B cell (primary cell): ENCODE results near the gene TMEM255B. TPM values are rescaled to one million over a fixed set of nuclear protein-coding genes. Genes with fewer than 3 reads are reported as not detected.

Experiments
- ATAC-seq: fragments of 200-7000 bp; cut with Tn5 transposase; one replicate; pipeline ENCODE4 v1.10.0; 2021; ENCODE audit warnings: low read depth, mild to moderate bottlenecking, moderate number of reproducible peaks, moderate library complexity
- CTCF ChIA-PET: fragments of 350-600 bp; sonication (Branson Sonifier 250); formaldehyde crosslinking; loops from one replicate; lab custom pipeline; 2021; ENCODE audit warnings: antibody characterized with exemption, inconsistent platforms; lab: Charles Lee
- POLR2A ChIA-PET: fragments of 350-600 bp; sonication (Branson Sonifier 250); formaldehyde crosslinking; loops from one replicate; lab custom pipeline; 2021; ENCODE audit warnings: antibody characterized with exemption; lab: Charles Lee
- DNase-seq: peaks from one replicate; pipeline ENCODE4 v3.0.0; 2013
- H2AFZ ChIP-seq: 2 replicates; pipeline ENCODE4 v1.6.1; 2012; ENCODE audit warnings: mild to moderate bottlenecking, low read depth, low read length; ENCODE audit not compliant: insufficient read depth, poor library complexity, severe bottlenecking
- H3K27ac ChIP-seq, 2 donors: 1 replicate in 1 of 2; 2 replicates in 1 of 2; pipeline ENCODE4 v1.5.1; 2012 to 2013; ENCODE audit warnings: low read length in 2 of 2, mild to moderate bottlenecking in 2 of 2, moderate library complexity in 1 of 2
- H3K27me3 ChIP-seq, 4 experiments: fragments of 200-600 bp in 1 of 4; sonication (generic) in 1 of 4; replicated peaks in 1 of 4; 1 replicate in 2 of 4; 2 replicates in 2 of 4; pipeline versions ENCODE4 v1.6.1 to v1.7.0; 2013 to 2016; ENCODE audit warnings: low read length in 3 of 4, mild to moderate bottlenecking in 2 of 4, mixed read lengths in 1 of 4, moderate library complexity in 1 of 4; ENCODE audit not compliant: insufficient read depth in 4 of 4, control insufficient read depth in 3 of 4; ENCODE audit errors: control extremely low read depth in 1 of 4
- H3K36me3 ChIP-seq, 2 experiments: replicated peaks in 1 of 2; 1 replicate in 1 of 2; 2 replicates in 1 of 2; pipeline versions ENCODE4 v1.6.1 to v1.7.1; 2013; ENCODE audit warnings: low read length in 1 of 2; ENCODE audit not compliant: insufficient read depth in 2 of 2, control insufficient read depth in 1 of 2; ENCODE audit errors: control extremely low read depth in 1 of 2, extremely low read depth in 1 of 2
- H3K4me1 ChIP-seq, 2 donors: fragments of 200-600 bp in 1 of 2; sonication (generic) in 1 of 2; 1 replicate in 1 of 2; 2 replicates in 1 of 2; pipeline versions ENCODE4 v1.5.1 to v1.6.1; 2013 to 2017; ENCODE audit warnings: low read length in 2 of 2; ENCODE audit not compliant: control insufficient read depth in 2 of 2, insufficient read depth in 2 of 2
- H3K4me2 ChIP-seq: replicated peaks from 2 replicates; pipeline ENCODE3; 2012; ENCODE audit warnings: mild to moderate bottlenecking, low read depth, low read length; ENCODE audit not compliant: poor library complexity, severe bottlenecking
- H3K4me3 ChIP-seq, 5 experiments: fragments of 200-600 bp in 1 of 5; sonication (generic) in 1 of 5; 1 replicate in 3 of 5; 2 replicates in 2 of 5; pipeline versions ENCODE4 v1.5.1 to v1.7.0; 2011 to 2016; ENCODE audit warnings: low read length in 4 of 5, mild to moderate bottlenecking in 4 of 5, low read depth in 2 of 5, control low read depth in 1 of 5, moderate library complexity in 1 of 5; ENCODE audit not compliant: insufficient read depth in 1 of 5; ENCODE audit errors: control extremely low read depth in 1 of 5, extremely low read depth in 1 of 5
- H3K79me2 ChIP-seq: fragments of 200-600 bp; sonication (generic); one replicate; pipeline ENCODE4 v1.6.0; 2016; ENCODE audit warnings: low read length; ENCODE audit not compliant: control insufficient read depth, insufficient read depth
- H3K9ac ChIP-seq: fragments of 200-600 bp; sonication (generic); 2 replicates; pipeline ENCODE4 v1.6.1; 2017; ENCODE audit warnings: mild to moderate bottlenecking, low read length, moderate library complexity
- H3K9me3 ChIP-seq, 3 donors: one replicate each; pipeline versions ENCODE4 v1.6.1 to v1.7.1; 2013; ENCODE audit warnings: low read length in 2 of 3; ENCODE audit not compliant: control insufficient read depth in 2 of 3, insufficient read depth in 1 of 3; ENCODE audit errors: control extremely low read depth in 1 of 3
- H4K20me1 ChIP-seq: 2 replicates; pipeline ENCODE4 v1.6.0; 2012; ENCODE audit warnings: mild to moderate bottlenecking, low read length; ENCODE audit not compliant: insufficient read depth, control insufficient read depth, poor library complexity, severe bottlenecking
- H3K27ac Mint-ChIP-seq: one replicate; pipeline ENCODE4 v1.8.0; 2021; ENCODE audit warnings: mixed read lengths
- H3K27me3 Mint-ChIP-seq: one replicate; pipeline ENCODE4 v1.8.0; 2021; ENCODE audit warnings: mixed read lengths
- H3K4me1 Mint-ChIP-seq: one replicate; pipeline ENCODE4 v1.8.0; 2021; ENCODE audit warnings: mixed read lengths
- H3K4me3 Mint-ChIP-seq: one replicate; pipeline ENCODE4 v1.8.0; 2021; ENCODE audit warnings: mixed read lengths
- H3K9me3 Mint-ChIP-seq: one replicate; pipeline ENCODE4 v1.8.0; 2022; ENCODE audit warnings: mixed read lengths; ENCODE audit not compliant: insufficient read depth
- EZH2 ChIP-seq: IDR thresholded peaks from 2 replicates; pipeline ENCODE4 v1.6.1; 2012; ENCODE audit warnings: borderline replicate concordance, low read depth, mild to moderate bottlenecking, moderate library complexity, low read length; ENCODE audit not compliant: insufficient read depth, poor library complexity, severe bottlenecking
- WGBS: methylation state at CpG from one replicate; pipeline ENCODE4 v1.1.5; 2013; ENCODE audit warnings: missing lambda C conversion rate; ENCODE audit not compliant: insufficient coverage; 5-methylcytosine and 5-hydroxymethylcytosine counted together
- intact Hi-C: fragments of 100-400 bp; cut with micrococcal nuclease; formaldehyde crosslinking; loops from one replicate; pipeline ENCODE4 v1.10.0; 2022
- polyA plus RNA-seq: library from polyadenylated mRNA; depleted of rRNA; stranded (reverse); fragments of >200 nt; gene quantifications from 2 replicates; pipeline ENCODE4 v1.2.3, GENCODE V29; 2012
- total RNA-seq, 2 donors: library from RNA; stranded (reverse); fragments of 120-200 nt in 1 of 2; gene quantifications; 1 replicate in 1 of 2; 2 replicates in 1 of 2; pipeline versions ENCODE4 v1.2.3 to v1.2.4, GENCODE V29; 2013 to 2022
- TF ChIP-seq, protein P1 (sequence below): fragments of 200-600 bp; IDR thresholded peaks from one replicate; pipeline ENCODE4 v1.8.0; 2022; ENCODE audit warnings: antibody characterized with exemption, mild to moderate bottlenecking

Gene TMEM255B
- total and polyA plus RNA-seq, 2 donors (not counting 1 experiment from before 2014, with no cell fraction given): 2.1 to 8.2 TPM

- peaks cover 46% of the 10 kb centered on the region for H3K27me3 Mint-ChIP-seq
Observed at GRCh38 chr13:113861433-113862030, 102.5 kb downstream of the TMEM255B start.

More at GRCh38 chr13:113861433-113862030, 102.5 kb downstream of the TMEM255B start:
- TF ChIP-seq, protein P1, sequence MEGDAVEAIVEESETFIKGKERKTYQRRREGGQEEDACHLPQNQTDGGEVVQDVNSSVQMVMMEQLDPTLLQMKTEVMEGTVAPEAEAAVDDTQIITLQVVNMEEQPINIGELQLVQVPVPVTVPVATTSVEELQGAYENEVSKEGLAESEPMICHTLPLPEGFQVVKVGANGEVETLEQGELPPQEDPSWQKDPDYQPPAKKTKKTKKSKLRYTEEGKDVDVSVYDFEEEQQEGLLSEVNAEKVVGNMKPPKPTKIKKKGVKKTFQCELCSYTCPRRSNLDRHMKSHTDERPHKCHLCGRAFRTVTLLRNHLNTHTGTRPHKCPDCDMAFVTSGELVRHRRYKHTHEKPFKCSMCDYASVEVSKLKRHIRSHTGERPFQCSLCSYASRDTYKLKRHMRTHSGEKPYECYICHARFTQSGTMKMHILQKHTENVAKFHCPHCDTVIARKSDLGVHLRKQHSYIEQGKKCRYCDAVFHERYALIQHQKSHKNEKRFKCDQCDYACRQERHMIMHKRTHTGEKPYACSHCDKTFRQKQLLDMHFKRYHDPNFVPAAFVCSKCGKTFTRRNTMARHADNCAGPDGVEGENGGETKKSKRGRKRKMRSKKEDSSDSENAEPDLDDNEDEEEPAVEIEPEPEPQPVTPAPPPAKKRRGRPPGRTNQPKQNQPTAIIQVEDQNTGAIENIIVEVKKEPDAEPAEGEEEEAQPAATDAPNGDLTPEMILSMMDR: no peak
- TF ChIP-seq EZH2: no peak
- ATAC-seq (no peak), DNase-seq (no peak)
- Histone ChIP-seq H3K4me3 (no peak overlapping the region), H3K9ac (no peak overlapping the region), H3K27me3 (peaks cover 0 to 60% (median 21%) of the 10 kb centered on the region in 4 experiments), H4K20me1 (no peaks in the 10 kb centered on the region), H3K79me2 (no peaks in the 10 kb centered on the region), H3K27ac (no peak overlapping the region), H2AFZ (no peak overlapping the region), H3K4me1 (peaks cover 16 to 19% of the 10 kb centered on the region in 2 donors), H3K9me3 (peaks cover 0 to 14% (median 0%) of the 10 kb centered on the region in 3 donors), H3K36me3 (no peaks in the 10 kb centered on the region), H3K4me2 (no peak overlapping the region)
- ChIA-PET CTCF (no interaction called here), POLR2A (no interaction called here)
- no peak overlapping the region for H3K27ac Mint-ChIP-seq
- H3K4me1 Mint-ChIP-seq: peaks cover 16% of the 10 kb centered on the region
- peaks cover 5% of the 10 kb centered on the region for H3K9me3 Mint-ChIP-seq
- H3K4me3 Mint-ChIP-seq: peak overlapping the region; percentile 13
- intact Hi-C loops: no loop called here
- WGBS: 90% methylated on average over 7 of the region's 12 CpGs
